GM21390 (cell line): ENCODE results near the gene MACROD2.
"Not testable (repeated sequence)": the region's sequence is repeated elsewhere in the genome, so short reads cannot be mapped to it uniquely, and the experiment has no call there.

ENCODE experiments used
- ATAC-seq: cut with Tn5 transposase; IDR thresholded peaks from one replicate; pipeline ENCODE4 v1.9.1; 2021; ENCODE audit not compliant: unreplicated experiment

MACROD2 gene

DNA sequence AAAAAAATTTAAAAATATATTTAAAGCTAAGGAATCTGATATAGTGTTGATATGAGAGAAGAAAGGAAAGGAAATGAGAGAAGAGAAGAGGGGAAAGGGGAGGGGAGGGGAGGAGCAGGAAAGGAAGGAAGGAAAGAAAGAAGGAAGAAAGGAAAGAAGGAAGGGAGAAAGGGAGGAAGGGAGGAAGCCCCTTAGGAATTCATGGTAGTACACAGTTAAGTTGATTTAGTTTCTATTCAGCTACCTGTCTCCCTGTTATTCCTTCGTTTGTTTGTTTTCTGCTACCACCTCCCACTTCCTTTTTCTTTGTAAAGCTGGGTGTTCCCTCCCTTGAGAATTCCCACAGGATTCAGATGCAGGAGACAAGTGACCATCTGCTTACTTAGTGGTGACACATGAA is 1367.5 kb downstream of the MACROD2 start:
- ATAC-seq: no peak

GRCh38 chr20:15364781-15365180 is 1369.5 kb downstream of the MACROD2 start:
- no peak for ATAC-seq

GRCh38 chr20:15370370-15370769 is 1375.1 kb downstream of the MACROD2 start:
- ATAC-seq: no peak

DNA sequence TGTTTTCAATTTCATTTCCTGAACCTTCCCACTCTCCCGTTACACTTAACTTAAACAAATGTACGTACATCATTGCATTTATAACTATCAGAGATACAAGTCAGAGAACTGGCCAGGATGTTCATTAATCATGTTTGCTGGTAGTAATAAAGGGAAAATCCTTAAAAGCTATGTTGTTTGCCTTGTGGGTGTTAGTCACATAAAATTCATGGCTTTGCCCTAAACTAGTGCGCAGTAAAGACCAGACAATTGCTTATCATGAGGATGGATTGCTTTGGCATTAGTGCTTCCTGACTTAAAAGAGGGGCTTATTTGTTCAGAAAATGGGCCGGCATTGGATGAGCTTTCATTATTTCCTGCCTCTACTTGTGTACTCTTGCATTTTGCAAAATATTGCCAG is 1379.4 kb downstream of the MACROD2 start:
- ATAC-seq: no peak

DNA sequence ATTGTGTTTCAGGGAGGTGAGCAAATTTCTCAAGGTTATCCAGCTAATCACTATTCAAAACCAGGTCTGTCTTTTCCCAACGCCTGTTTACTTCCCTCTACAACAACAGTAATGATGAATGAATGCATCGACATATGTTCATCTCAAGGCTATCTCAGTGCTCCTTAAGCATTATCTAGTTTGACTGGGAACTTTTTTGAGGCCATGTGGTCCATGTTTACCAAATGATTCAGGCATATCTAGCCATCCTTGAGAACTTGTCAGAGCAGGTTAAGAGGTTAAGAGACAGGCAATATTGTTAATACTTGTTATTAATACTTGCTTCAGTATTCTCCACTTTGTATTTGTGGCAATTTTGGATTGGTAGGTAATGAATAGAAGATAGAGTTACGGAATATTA is 1380.5 kb downstream of the MACROD2 start:
- no peak for ATAC-seq

DNA sequence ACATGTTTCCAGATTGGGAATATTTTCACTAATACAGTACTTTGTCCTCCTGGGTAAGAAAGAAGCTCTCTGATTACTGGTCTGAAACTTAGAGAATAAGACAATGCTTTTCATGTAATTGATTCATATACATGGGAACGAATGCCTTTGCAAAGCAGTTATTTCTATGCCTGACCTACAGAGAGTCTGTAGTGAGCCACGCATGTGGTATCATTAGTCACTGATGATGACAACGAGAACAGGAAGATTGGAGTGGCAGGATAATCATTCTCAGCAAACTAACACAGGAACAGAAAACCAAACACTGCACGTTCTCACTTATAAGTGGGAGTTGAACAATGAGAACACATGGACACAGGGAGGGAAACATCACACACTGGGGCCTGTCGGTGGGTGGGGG is 1382.3 kb downstream of the MACROD2 start:
- not testable (repeated sequence) for ATAC-seq

GRCh38 chr20:15378151-15378550 is 1382.8 kb downstream of the MACROD2 start:
- no peak for ATAC-seq

- no peak for ATAC-seq
Observed at GRCh38 chr20:15379681-15380296, 1384.5 kb downstream of the MACROD2 start.

GRCh38 chr20:15380770-15381169 is 1385.5 kb downstream of the MACROD2 start:
- ATAC-seq: peak; percentile 85

DNA sequence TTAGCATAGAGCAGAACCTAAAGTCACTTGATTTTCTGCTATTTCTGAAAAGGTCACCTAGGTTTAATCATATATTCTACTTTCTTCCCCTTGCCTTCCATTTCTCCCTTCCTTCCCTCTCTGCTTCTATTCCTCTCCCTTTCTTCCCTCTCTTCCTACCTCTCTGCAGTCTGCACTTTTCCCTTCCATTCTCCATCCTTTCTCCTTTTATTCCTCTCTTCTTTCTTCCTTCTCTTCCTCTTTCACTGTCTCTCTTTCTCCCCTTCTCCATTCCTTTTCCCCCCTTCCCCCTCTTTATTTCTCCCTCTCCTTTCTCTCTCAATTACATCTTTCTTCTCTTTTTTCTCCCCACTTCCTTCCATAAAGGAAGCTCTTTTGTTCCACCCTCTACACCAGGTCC is 1391.9 kb downstream of the MACROD2 start:
- no peak for ATAC-seq

DNA sequence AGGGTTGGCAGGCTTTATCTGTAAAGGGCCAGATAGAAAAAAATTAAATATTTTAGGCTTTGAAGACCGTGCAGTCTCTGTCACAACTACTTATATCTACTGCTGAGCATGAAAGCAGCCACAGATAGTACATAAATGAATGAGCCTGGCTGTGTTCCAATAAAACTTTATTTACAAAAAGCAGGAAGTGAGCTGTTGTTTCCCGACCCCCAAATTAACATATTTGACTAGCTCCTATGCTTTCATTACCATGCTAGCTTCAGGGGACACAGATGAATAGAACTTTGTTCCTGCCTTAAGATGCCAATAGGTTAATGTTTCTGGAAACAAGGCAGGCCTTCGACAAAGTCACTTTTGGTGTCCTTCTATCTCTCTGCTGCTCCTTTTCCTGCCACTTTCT is 1400.1 kb downstream of the MACROD2 start:
- no peak for ATAC-seq

GRCh38 chr20:15396026-15396425 is 1400.7 kb downstream of the MACROD2 start:
- no peak for ATAC-seq

DNA sequence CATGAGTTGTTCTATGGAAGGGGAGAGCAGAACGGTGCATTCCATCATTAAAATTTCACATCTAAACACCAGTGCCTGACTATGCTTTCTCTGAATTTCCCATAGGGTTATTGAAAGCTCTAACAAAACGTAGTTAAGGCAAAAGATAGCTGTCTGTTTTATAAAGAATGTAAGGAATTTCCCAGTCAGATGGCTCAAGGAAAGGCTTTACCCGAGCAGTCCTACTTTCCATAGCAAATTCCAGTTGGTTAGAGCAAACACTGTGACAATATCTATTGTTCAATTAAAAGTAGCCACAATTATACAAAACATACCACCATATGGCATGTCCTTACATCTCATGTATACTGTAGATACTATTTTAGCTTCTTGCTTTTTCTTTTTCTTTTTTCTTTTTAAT is 1401.6 kb downstream of the MACROD2 start:
- no peak for ATAC-seq

DNA sequence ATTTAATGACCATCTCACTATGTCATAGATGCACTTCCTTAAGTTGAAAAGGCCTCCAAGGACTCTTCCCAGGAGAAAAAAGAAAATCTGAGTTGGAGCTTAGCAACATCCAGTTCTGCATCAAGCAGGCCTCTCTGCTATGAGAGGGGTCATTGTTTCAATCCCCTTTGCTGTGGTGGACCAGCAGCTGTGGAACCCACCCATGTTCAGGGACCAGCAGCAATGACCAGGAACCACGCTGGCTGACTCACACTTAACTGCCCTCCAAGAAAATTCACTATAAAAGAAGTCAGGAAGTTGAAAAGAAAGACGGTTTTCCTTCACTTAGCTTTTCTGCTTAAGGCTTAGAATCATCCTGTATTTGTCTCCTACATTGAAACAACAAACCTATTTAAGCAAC is 1404.5 kb downstream of the MACROD2 start:
- ATAC-seq: no peak

DNA sequence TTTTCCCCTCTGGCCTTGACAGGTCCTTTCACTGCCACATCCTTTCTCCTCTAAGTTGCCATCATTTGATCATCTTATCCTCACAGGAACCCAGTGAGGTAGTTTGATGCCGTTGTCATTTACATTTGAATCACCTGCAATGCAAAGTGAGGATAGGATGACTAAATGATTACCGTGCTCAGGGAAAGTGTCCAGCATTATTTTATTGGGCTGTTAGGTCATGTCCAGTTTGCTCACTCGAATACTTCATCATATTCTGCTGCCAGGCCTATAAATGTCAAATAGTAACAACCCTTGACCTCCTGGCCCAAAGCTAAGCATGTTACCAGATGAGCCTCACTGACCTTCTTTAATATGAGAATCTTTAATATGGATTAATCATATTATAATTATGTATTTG is 1410.8 kb downstream of the MACROD2 start:
- no peak for ATAC-seq

DNA sequence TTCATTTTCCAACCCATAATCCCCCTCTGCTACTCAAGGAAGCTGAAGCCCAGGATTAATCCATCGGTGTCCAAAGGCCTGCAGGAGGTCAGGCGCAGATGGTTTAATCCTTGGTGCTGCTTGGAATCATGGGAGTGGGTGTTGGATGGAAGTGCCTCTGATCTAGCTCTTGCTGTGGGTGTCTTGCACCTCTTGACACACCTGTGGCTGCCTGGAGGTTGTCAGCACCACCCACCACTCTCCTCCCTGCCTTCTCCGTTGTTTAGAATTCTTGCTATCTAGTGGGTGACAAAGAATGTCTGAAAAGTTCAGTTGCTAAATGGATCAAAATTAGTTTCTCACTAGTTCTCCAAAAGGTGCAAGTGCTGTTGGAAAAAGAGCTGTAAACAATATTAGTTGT is 1416.5 kb downstream of the MACROD2 start:
- ATAC-seq: no peak

- ATAC-seq: no peak
Observed at GRCh38 chr20:15415908-15416307, 1420.6 kb downstream of the MACROD2 start.

- ATAC-seq: no peak
Observed at GRCh38 chr20:15419856-15420255, 1424.5 kb downstream of the MACROD2 start.

GRCh38 chr20:15422966-15423365 is 1427.7 kb downstream of the MACROD2 start:
- ATAC-seq: no peak

DNA sequence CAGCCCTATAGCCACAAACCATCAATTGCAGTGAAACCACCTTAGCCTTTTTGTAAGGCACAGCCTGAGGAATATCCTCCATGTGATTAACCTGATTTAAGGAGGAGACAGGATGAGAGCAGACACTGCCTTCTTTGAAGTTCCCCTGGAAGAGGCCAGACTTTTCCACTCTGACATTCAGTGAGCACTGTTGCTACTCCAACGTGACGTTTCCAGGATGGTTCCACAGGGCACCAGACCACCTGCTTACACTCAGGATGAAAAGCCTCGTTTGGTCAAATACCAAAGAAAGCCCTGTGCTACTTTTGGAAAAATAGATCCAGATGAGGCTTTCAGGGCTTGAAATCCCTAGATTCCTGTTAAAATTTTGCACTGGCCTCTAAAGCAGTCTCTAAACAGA is 1444.2 kb downstream of the MACROD2 start:
- ATAC-seq: no peak

DNA sequence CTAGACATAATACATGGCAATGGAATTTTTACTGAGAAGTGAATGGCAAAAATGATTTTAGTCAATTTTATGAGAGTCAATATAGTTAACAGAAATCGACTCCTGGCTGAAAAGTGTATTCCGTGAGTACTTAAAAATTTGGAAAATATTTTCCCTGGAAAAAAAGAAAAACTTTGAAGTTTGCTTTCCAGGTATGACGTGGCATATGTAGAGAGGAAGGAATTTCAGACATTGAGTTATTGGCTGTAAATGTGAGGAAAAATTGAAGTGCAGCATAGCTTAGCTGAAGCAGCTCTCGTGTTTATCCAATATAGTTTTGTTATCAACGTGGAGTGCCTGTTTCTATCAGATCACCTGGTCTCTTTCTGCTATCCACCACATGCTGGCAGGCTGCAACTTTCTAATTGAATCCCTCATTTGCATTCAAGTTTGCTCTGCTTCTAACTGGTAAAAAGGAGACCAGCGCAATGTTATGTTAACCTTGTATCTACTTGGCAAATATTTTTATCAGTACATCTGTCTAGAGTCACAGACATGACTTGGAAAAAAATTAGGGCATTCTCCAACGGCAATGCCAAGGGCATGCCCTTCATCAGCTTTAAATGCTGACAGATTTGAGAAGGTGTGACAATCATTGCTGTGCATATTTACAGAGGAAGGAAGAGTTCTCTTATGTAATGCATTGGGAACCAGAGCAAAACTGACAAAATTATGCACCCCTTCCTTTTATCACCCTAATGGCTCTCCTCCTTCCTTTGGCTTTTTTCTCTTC is 1444.9 kb downstream of the MACROD2 start:
- ATAC-seq: no peak

DNA sequence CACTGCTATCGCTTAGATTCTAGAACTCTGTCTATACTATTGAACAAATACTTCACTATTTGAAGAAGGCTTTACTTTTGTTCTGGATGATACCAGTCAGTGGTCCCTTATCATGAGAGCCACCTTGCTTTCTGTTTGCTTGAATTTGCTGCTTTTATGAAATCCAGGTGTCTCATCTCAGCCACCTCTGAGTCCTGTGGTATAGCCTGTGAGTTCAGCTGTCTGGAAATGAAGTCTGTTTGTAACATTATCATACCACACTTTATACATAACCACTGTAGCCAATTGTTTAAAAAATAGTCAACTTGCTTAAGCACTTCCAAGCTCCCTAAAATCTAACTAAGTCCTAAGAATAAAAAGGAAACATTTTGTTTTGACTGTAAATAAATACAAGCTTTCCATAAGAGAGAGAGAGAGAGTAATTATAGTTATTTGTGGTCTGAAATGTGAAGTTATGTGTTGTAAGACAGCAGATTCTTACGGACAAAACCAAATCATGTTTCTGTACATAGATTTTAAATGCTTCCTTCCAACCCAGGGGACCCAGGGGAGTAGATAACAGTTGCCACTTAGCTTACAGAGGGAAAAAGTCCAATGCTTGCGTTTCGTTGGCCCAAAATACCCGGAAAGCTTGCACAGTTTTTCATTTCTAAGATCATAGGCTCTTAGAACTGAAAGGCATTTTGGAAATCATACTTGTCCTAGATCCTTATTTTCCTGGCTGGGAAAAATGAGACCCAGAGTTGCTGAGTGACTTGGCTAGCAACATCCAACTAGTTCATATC is 1449.9 kb downstream of the MACROD2 start:
- ATAC-seq: no peak
